H1 (cell line): ENCODE results near the gene GSAP. TPM values are rescaled to one million over a fixed set of nuclear protein-coding genes. Genes with fewer than 3 reads are reported as not detected.

ENCODE experiments used
- CTCF ChIA-PET: fragments of 300-600 bp; sonication (Branson Sonifier 250); formaldehyde crosslinking; loops from one replicate; lab custom pipeline; 2021; ENCODE audit not compliant: partially characterized antibody; lab: Charles Lee
- POLR2A ChIA-PET: fragments of 300-600 bp; sonication (Branson Sonifier 250); formaldehyde crosslinking; loops from one replicate; lab custom pipeline; 2021; ENCODE audit warnings: inconsistent platforms; ENCODE audit not compliant: partially characterized antibody; lab: Charles Lee
- DNase-seq, 2 experiments: peaks; one replicate each; pipeline versions ENCODE4 v3.0.0 to v3.0.0-alpha.2; 2010 to 2022; ENCODE audit warnings: low spot score in 2 of 2, low read depth in 1 of 2, mixed read lengths in 1 of 2
- FAIRE-seq: peaks from 2 replicates; lab custom pipeline; 2011; peaks lifted over from hg19 to GRCh38; lab: Jason Lieb, UNC
- H2AFZ ChIP-seq: 2 replicates; pipeline ENCODE4 v1.8.1; 2012; ENCODE audit warnings: low read length, inconsistent platforms
- H2AK5ac ChIP-seq: 2 replicates; pipeline ENCODE4 v1.6.1; 2013; ENCODE audit warnings: low read depth, low read length
- H2BK120ac ChIP-seq: replicated peaks from 2 replicates; pipeline ENCODE3; 2013; ENCODE audit warnings: low read depth, low read length, inconsistent platforms
- H2BK12ac ChIP-seq: 2 replicates; pipeline ENCODE4 v1.6.1; 2013; ENCODE audit warnings: low read depth, low read length
- H2BK15ac ChIP-seq: 2 replicates; pipeline ENCODE4 v1.6.1; 2013; ENCODE audit warnings: low read length
- H2BK20ac ChIP-seq: 2 replicates; pipeline ENCODE4 v1.6.1; 2013; ENCODE audit warnings: low read length
- H2BK5ac ChIP-seq: 2 replicates; pipeline ENCODE4 v1.6.1; 2013; ENCODE audit warnings: low read depth, low read length
- H3K14ac ChIP-seq: 2 replicates; pipeline ENCODE4 v1.6.1; 2013; ENCODE audit warnings: inconsistent platforms; ENCODE audit not compliant: insufficient read length
- H3K18ac ChIP-seq: 2 replicates; pipeline ENCODE4 v1.6.1; 2013; ENCODE audit warnings: low read length; ENCODE audit errors: extremely low read depth
- H3K23ac ChIP-seq: 2 replicates; pipeline ENCODE4 v1.6.1; 2013; ENCODE audit warnings: inconsistent platforms; ENCODE audit not compliant: insufficient read length
- H3K23me2 ChIP-seq: 2 replicates; pipeline ENCODE4 v1.6.1; 2013; ENCODE audit warnings: low read depth, low read length
- H3K27ac ChIP-seq: 2 replicates; pipeline ENCODE4 v1.6.1; 2011; ENCODE audit warnings: low read depth, low read length, inconsistent platforms
- H3K27me3 ChIP-seq, 4 experiments: replicated peaks in 1 of 4; 1 replicate in 1 of 4; 2 replicates in 3 of 4; pipeline versions ENCODE4 v1.6.1 to v1.8.1; 2011 to 2013; ENCODE audit warnings: low read length in 3 of 4, mild to moderate bottlenecking in 3 of 4, inconsistent platforms in 2 of 4, mixed read lengths in 2 of 4, moderate library complexity in 1 of 4; ENCODE audit not compliant: control insufficient read depth in 3 of 4, insufficient read depth in 3 of 4; ENCODE audit errors: extremely low read depth in 1 of 4
- H3K36me3 ChIP-seq, 4 experiments: 2 replicates each; pipeline versions ENCODE4 v1.6.1 to v1.8.1; 2011 to 2013; ENCODE audit warnings: mild to moderate bottlenecking in 4 of 4, low read length in 3 of 4, moderate library complexity in 2 of 4, control low read depth in 1 of 4, inconsistent platforms in 1 of 4; ENCODE audit not compliant: insufficient read depth in 4 of 4, control insufficient read depth in 2 of 4
- H3K4ac ChIP-seq: replicated peaks from 2 replicates; pipeline ENCODE3; 2013; ENCODE audit warnings: low read length, low read depth, mixed read lengths, inconsistent platforms; ENCODE audit not compliant: insufficient read length
- H3K4me1 ChIP-seq, 4 experiments: replicated peaks in 1 of 4; 1 replicate in 1 of 4; 2 replicates in 3 of 4; pipeline versions ENCODE4 v1.6.1 to v1.8.1; 2011 to 2013; ENCODE audit warnings: low read length in 3 of 4, inconsistent platforms in 2 of 4, mixed read lengths in 1 of 4; ENCODE audit not compliant: insufficient read depth in 4 of 4, control insufficient read depth in 3 of 4
- H3K4me2 ChIP-seq, 2 experiments: 2 replicates each; pipeline versions ENCODE4 v1.6.1 to v1.8.1; 2011 to 2013; ENCODE audit warnings: low read depth in 2 of 2, low read length in 2 of 2, control low read depth in 1 of 2, inconsistent platforms in 1 of 2, mild to moderate bottlenecking in 1 of 2; ENCODE audit not compliant: insufficient read depth in 1 of 2
- H3K4me3 ChIP-seq, 4 experiments: fragments of 200-600, 300-600 bp in 1 of 4; sonication (generic), shearing (Covaris generic), sonication (Bioruptor Twin) in 1 of 4; 2 replicates each; pipeline versions ENCODE4 v1.5.1 to v1.8.1; 2011 to 2016; ENCODE audit warnings: low read length in 4 of 4, low read depth in 3 of 4, control low read depth in 2 of 4, inconsistent platforms in 2 of 4, mild to moderate bottlenecking in 2 of 4, mixed read lengths in 1 of 4, moderate library complexity in 1 of 4; ENCODE audit not compliant: insufficient read depth in 2 of 4; ENCODE audit errors: extremely low read depth in 1 of 4
- H3K56ac ChIP-seq: replicated peaks from 2 replicates; pipeline ENCODE3; 2013; ENCODE audit warnings: low read depth, mild to moderate bottlenecking, mixed read lengths, low read length, inconsistent platforms; ENCODE audit not compliant: insufficient read length
- H3K79me1 ChIP-seq: 2 replicates; pipeline ENCODE4 v1.6.1; 2013; ENCODE audit warnings: low read depth, low read length, control low read depth
- H3K79me2 ChIP-seq, 2 experiments: 2 replicates each; pipeline versions ENCODE4 v1.6.1 to v1.8.1; 2012 to 2013; ENCODE audit warnings: low read length in 2 of 2, mild to moderate bottlenecking in 2 of 2, inconsistent platforms in 1 of 2; ENCODE audit not compliant: insufficient read depth in 2 of 2, control insufficient read depth in 1 of 2
- H3K9ac ChIP-seq, 4 experiments: replicated peaks in 1 of 4; 1 replicate in 1 of 4; 2 replicates in 3 of 4; pipeline versions ENCODE4 v1.6.1 to v1.8.1; 2011 to 2013; ENCODE audit warnings: low read depth in 3 of 4, low read length in 3 of 4, control low read depth in 2 of 4, mild to moderate bottlenecking in 2 of 4, moderate library complexity in 2 of 4, inconsistent platforms in 1 of 4; ENCODE audit errors: extremely low read depth in 1 of 4
- H3K9me3 ChIP-seq, 2 experiments: 2 replicates each; pipeline versions ENCODE4 v1.6.1 to v1.8.1; 2012 to 2013; ENCODE audit warnings: mild to moderate bottlenecking in 2 of 2, moderate library complexity in 2 of 2, control low read depth in 1 of 2, inconsistent platforms in 1 of 2, low read depth in 1 of 2, low read length in 1 of 2, mixed read lengths in 1 of 2; ENCODE audit not compliant: insufficient read depth in 2 of 2
- H4K20me1 ChIP-seq, 2 experiments: replicated peaks in 1 of 2; 2 replicates each; pipeline versions ENCODE3 to v1.8.1; 2011 to 2013; ENCODE audit warnings: inconsistent platforms in 2 of 2, low read length in 2 of 2, mild to moderate bottlenecking in 1 of 2; ENCODE audit not compliant: insufficient read depth in 2 of 2, control insufficient read depth in 1 of 2
- H4K5ac ChIP-seq: 2 replicates; pipeline ENCODE4 v1.6.1; 2013; ENCODE audit warnings: low read length, low read depth, mixed read lengths, inconsistent platforms; ENCODE audit not compliant: insufficient read length
- H4K8ac ChIP-seq: 2 replicates; pipeline ENCODE4 v1.8.0; 2013; ENCODE audit warnings: mild to moderate bottlenecking, moderate library complexity, low read length, inconsistent platforms; ENCODE audit not compliant: insufficient read depth; ENCODE audit errors: extremely low read depth
- H4K91ac ChIP-seq: replicated peaks from 2 replicates; pipeline ENCODE3; 2013; ENCODE audit warnings: low read length, mixed read lengths, inconsistent platforms; ENCODE audit not compliant: insufficient read length
- ASH2L ChIP-seq: fragments of 200-600, 300-600 bp; sonication (generic); IDR thresholded peaks from one replicate; pipeline ENCODE4 v1.7.1; 2017; ENCODE audit warnings: low read length
- CHD2 ChIP-seq: IDR thresholded peaks from 2 replicates; pipeline ENCODE4 v1.6.1; 2012; ENCODE audit warnings: low read length, improper control_type of control experiment
- CTBP2 ChIP-seq: IDR thresholded peaks from 2 replicates; pipeline ENCODE4 v1.7.0; 2011; ENCODE audit warnings: borderline replicate concordance, mild to moderate bottlenecking, moderate library complexity, mixed read lengths, low read length; ENCODE audit not compliant: insufficient read depth, insufficient read length
- GABPA ChIP-seq: IDR thresholded peaks from 2 replicates; pipeline ENCODE4 v1.6.1; 2011; ENCODE audit warnings: mild to moderate bottlenecking, low read length, moderate library complexity, borderline replicate concordance; ENCODE audit not compliant: insufficient read depth
- HDAC6 ChIP-seq: IDR thresholded peaks from one replicate; pipeline ENCODE4 v1.7.1; 2012; ENCODE audit warnings: low read depth, mild to moderate bottlenecking, inconsistent platforms, low read length, moderate library complexity
- KDM1A ChIP-seq: fragments of 200-600, 300-600 bp; sonication (generic); IDR thresholded peaks from 2 replicates; pipeline ENCODE4 v1.7.1; 2016; ENCODE audit warnings: mild to moderate bottlenecking, low read length, borderline replicate concordance
- RAD21 ChIP-seq, 2 experiments: IDR thresholded peaks in 1 of 2; conservative IDR thresholded peaks in 1 of 2; 2 replicates each; pipeline ENCODE4 v1.6.1; 2011; ENCODE audit warnings: low read depth in 2 of 2, low read length in 2 of 2, improper control_type of control experiment in 1 of 2, inconsistent platforms in 1 of 2, mild to moderate bottlenecking in 1 of 2, moderate library complexity in 1 of 2
- RXRA ChIP-seq: IDR thresholded peaks from 2 replicates; pipeline ENCODE4 v1.6.1; 2011; ENCODE audit warnings: low read depth, mild to moderate bottlenecking, low read length, moderate library complexity; ENCODE audit not compliant: insufficient read depth
- SIRT6 ChIP-seq: IDR thresholded peaks from one replicate; pipeline ENCODE4 v1.7.1; 2012; ENCODE audit warnings: low read length, inconsistent platforms
- SP2 ChIP-seq: IDR thresholded peaks from 2 replicates; pipeline ENCODE4 v1.6.1; 2012; ENCODE audit warnings: mild to moderate bottlenecking, low read length, inconsistent platforms
- ZNF274 ChIP-seq: IDR thresholded peaks from 2 replicates; pipeline ENCODE4 v1.7.0; 2012; ENCODE audit warnings: low read length, borderline replicate concordance; ENCODE audit errors: extremely low read depth
- WGBS, 2 experiments: shearing (Covaris generic) in 1 of 2; methylation state at CpG; one replicate each; pipeline versions ENCODE4 v1.1.6 to v1.1.7; 2013 to 2015; ENCODE audit warnings: low lambda C conversion rate in 2 of 2, mixed read lengths in 2 of 2, inconsistent platforms in 1 of 2, low coverage in 1 of 2, missing lambda C conversion rate in 1 of 2; ENCODE audit not compliant: insufficient replicate concordance in 2 of 2, insufficient coverage in 1 of 2, insufficient read length in 1 of 2; ENCODE audit errors: extremely low coverage in 1 of 2, missing lambda C conversion rate in 1 of 2; 5-methylcytosine and 5-hydroxymethylcytosine counted together
- polyA plus RNA-seq, 7 experiments: library from polyadenylated mRNA; depleted of rRNA in 3 of 7; stranded (reverse) in 5 of 7; unstranded in 2 of 7; fragments of >200 nt in 5 of 7; fragments of 200-250 nt in 2 of 7; gene quantifications; 1 replicate in 5 of 7; 2 replicates in 1 of 7; 4 replicates in 1 of 7; pipeline versions ENCODE4 v1.2.1 to v1.2.3, GENCODE V29; 2011 to 2013; ENCODE audit warnings: missing spikeins in 2 of 7, mixed read lengths in 2 of 7
- total RNA-seq: library from RNA; stranded (reverse); fragmentation: NEBNext Ultra II Directional; extraction: Animal tissue kit (Norgen Biotek cat#: 25700); gene quantifications from 2 replicates; pipeline ENCODE4 v1.2.1, GENCODE V29; 2021
- TF ChIP-seq, protein P1 (sequence below): IDR thresholded peaks from 2 replicates; pipeline ENCODE4 v1.6.1; 2012; ENCODE audit warnings: inconsistent platforms
- TF ChIP-seq, protein P2 (sequence below): IDR thresholded peaks from 2 replicates; pipeline ENCODE4 v1.6.1; 2012; ENCODE audit warnings: low read length, inconsistent platforms

GSAP gene
- total and polyA plus RNA-seq, 2 of the 8 experiments (the other 6 are each of a cell fraction or from before 2014, with no cell fraction given): 0.93 to 2.1 TPM

- peaks cover 2 to 8% of the 10 kb centered on the region in 2 experiments; a peak in 3 of 4 replicates for H3K9me3 ChIP-seq
- H3K27me3 ChIP-seq: no peaks in the 10 kb centered on the region
- no peaks in the 10 kb centered on the region for H3K79me2 ChIP-seq
- no peaks in the 10 kb centered on the region for H3K79me1 ChIP-seq
- no peak overlapping the region for H2BK20ac ChIP-seq
- no peaks in the 10 kb centered on the region for H3K4me1 ChIP-seq
- no peaks in the 10 kb centered on the region for H4K20me1 ChIP-seq
- no peak overlapping the region for H3K14ac ChIP-seq
- no peak overlapping the region for H3K56ac ChIP-seq
- no peak for FAIRE-seq
- no peak overlapping the region for H2BK5ac ChIP-seq
- no peak overlapping the region for H3K4ac ChIP-seq
- H2BK15ac ChIP-seq: no peak overlapping the region
- ChIA-PET POLR2A (no interaction called here), CTCF (no interaction called here)
- no peak overlapping the region for H4K5ac ChIP-seq
- H3K36me3 ChIP-seq: no peaks in the 10 kb centered on the region
- H2BK120ac ChIP-seq: no peak overlapping the region
- no peak overlapping the region for H3K27ac ChIP-seq
- WGBS, 2 experiments: 93% methylated on average over 1 of the region's 1 CpG; no CpG with 5 or more reads in 1 of the 2 experiments
- no peak overlapping the region for H4K91ac ChIP-seq
- no peak overlapping the region for H2AK5ac ChIP-seq
- H3K4me2 ChIP-seq: no peak overlapping the region
- no peak overlapping the region for H2AFZ ChIP-seq
- no peak overlapping the region for H3K18ac ChIP-seq
- H3K4me3 ChIP-seq: no peak overlapping the region
- H3K23ac ChIP-seq: no peak overlapping the region
- no peak overlapping the region for H3K9ac ChIP-seq
- H3K23me2 ChIP-seq: no peaks in the 10 kb centered on the region
- H2BK12ac ChIP-seq: no peak overlapping the region
- no peak for DNase-seq
- H4K8ac ChIP-seq: no peak overlapping the region
- TF ChIP-seq GABPA: no peak
- TF ChIP-seq CTBP2: no peak
- no peak for TF ChIP-seq HDAC6
- TF ChIP-seq, protein P1, sequence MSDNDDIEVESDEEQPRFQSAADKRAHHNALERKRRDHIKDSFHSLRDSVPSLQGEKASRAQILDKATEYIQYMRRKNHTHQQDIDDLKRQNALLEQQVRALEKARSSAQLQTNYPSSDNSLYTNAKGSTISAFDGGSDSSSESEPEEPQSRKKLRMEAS: no peak
- no peak for TF ChIP-seq CHD2
- TF ChIP-seq, protein P2, sequence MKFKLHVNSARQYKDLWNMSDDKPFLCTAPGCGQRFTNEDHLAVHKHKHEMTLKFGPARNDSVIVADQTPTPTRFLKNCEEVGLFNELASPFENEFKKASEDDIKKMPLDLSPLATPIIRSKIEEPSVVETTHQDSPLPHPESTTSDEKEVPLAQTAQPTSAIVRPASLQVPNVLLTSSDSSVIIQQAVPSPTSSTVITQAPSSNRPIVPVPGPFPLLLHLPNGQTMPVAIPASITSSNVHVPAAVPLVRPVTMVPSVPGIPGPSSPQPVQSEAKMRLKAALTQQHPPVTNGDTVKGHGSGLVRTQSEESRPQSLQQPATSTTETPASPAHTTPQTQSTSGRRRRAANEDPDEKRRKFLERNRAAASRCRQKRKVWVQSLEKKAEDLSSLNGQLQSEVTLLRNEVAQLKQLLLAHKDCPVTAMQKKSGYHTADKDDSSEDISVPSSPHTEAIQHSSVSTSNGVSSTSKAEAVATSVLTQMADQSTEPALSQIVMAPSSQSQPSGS: no peak
- TF ChIP-seq RAD21 (IDR thresholded peaks at IDR 0.05 in 1 of 2, conservative IDR thresholded peaks at IDR 0.05 in 1 of 2; ENCODE audit: low read depth in 2 of 2, low read length in 2 of 2): no peak
- no peak for TF ChIP-seq RXRA
- no peak for TF ChIP-seq SIRT6
- no peak for TF ChIP-seq ASH2L
- no peak for TF ChIP-seq ZNF274
- no peak for TF ChIP-seq SP2
- no peak for TF ChIP-seq KDM1A
Measured at GRCh38 chr7:77465256-77465655, 49.1 kb upstream of the GSAP start.
